Nephron progenitor cell (in vitro differentiated cells): Measurements from ENCODE around the gene SLC35G2.

Experiments used
- DNase-seq: peaks from one replicate; pipeline ENCODE4 v3.0.0; 2021
- H3K27ac Mint-ChIP-seq: 2 replicates; pipeline ENCODE4 v1.8.0; 2021; ENCODE audit warnings: mild to moderate bottlenecking, moderate library complexity, mixed read lengths
- H3K27me3 Mint-ChIP-seq: 2 replicates; pipeline ENCODE4 v1.8.0; 2021; ENCODE audit warnings: mild to moderate bottlenecking, low read depth, mixed read lengths; ENCODE audit not compliant: poor library complexity
- H3K36me3 Mint-ChIP-seq: 2 replicates; pipeline ENCODE4 v1.8.0; 2021; ENCODE audit warnings: low read depth, mixed read lengths
- H3K4me1 Mint-ChIP-seq: 2 replicates; pipeline ENCODE4 v1.8.0; 2021; ENCODE audit warnings: mixed read lengths
- H3K4me3 Mint-ChIP-seq: 2 replicates; pipeline ENCODE4 v1.8.0; 2021; ENCODE audit warnings: mild to moderate bottlenecking, moderate library complexity, mixed read lengths
- H3K9me3 Mint-ChIP-seq: 2 replicates; pipeline ENCODE4 v1.8.0; 2021; ENCODE audit warnings: mild to moderate bottlenecking, moderate library complexity, mixed read lengths
- TF ChIP-seq, protein P1 (sequence below): fragments of 200-600 bp; sonication (generic); IDR thresholded peaks from 2 replicates; pipeline ENCODE4 v1.5.0; 2021; ENCODE audit warnings: antibody characterized with exemption

Gene SLC35G2

DNA sequence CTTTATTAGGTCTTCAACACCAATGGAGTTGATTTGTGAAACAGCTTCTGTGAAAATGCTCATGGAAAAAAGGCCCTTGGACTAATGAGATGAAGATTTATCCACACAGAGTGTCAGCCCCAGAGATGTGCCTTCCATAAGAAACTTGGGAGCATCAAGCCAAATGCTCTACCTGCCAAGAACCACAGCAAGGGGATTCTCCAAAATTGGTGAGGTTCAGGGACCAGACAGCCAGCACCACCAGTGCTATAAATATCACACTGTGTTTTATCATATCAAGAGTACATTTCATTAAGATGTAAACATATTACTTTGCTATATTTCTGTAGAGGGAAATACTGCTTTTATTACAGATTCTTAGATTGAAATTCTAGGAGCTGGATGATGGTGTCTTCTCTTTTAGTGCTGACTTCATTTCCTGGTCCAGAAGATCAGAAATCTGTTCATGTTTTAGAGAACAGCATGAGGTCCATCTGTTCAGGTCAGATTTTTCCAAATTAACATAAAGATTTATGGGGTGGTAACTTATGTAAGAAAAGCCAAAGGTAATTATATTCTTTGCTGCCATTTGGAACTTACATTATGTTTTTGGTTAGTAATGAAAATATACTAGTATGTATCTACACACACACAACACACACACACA is 17.7 kb downstream of the SLC35G2 start:
- Mint-ChIP-seq H3K36me3 (peaks cover 9% of the 10 kb centered on the region), H3K4me1 (peaks cover 7% of the 10 kb centered on the region), H3K27ac (no peak overlapping the region), H3K9me3 (no peaks in the 10 kb centered on the region), H3K4me3 (no peak overlapping the region), H3K27me3 (no peaks in the 10 kb centered on the region)
- DNase-seq, result no peak
- TF ChIP-seq, protein P1, sequence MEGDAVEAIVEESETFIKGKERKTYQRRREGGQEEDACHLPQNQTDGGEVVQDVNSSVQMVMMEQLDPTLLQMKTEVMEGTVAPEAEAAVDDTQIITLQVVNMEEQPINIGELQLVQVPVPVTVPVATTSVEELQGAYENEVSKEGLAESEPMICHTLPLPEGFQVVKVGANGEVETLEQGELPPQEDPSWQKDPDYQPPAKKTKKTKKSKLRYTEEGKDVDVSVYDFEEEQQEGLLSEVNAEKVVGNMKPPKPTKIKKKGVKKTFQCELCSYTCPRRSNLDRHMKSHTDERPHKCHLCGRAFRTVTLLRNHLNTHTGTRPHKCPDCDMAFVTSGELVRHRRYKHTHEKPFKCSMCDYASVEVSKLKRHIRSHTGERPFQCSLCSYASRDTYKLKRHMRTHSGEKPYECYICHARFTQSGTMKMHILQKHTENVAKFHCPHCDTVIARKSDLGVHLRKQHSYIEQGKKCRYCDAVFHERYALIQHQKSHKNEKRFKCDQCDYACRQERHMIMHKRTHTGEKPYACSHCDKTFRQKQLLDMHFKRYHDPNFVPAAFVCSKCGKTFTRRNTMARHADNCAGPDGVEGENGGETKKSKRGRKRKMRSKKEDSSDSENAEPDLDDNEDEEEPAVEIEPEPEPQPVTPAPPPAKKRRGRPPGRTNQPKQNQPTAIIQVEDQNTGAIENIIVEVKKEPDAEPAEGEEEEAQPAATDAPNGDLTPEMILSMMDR, result no peak

DNA sequence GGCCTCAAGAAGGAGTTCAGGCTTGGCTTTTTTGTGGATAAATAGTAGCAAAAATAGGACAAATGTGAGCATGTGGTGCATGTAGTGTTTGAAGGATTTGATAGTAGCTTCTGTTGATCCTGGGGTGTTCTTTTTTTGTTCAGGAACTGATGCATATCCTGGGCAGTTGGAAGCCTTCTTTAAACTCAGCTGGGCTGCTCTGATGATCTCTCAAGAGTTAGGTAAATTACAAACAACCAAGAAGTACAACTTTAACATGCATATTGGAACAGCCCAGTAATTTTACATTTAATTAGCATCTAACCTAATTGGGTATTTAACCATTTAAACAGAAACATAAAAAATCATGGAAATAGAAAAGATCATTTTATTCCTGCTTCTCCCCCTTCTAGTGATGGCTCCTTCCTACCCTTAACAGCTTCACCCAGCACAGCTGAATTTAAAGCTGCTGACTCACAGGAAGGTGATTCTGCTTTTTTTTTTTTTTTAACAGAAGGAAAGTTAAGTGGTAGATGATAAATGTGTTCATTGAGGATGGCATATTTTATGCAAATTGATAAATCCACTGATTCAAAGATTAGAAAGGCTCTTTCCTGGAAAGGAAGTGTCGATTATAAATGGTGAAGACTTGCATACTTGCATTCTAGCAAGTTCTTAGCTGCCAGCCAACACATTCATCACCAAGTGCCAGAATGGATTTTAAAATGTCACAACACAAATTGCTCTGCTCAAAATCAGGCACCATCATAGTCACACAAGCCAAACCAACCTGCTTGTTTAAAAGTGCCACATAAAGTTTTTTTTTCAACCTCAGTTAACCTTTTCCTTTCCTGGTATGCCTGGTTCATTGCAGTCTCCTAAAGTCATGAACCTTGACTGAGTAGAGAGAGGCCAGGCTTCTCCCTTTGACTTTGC is 20.0 kb downstream of the SLC35G2 start:
- no peaks in the 10 kb centered on the region for H3K9me3 Mint-ChIP-seq
- H3K4me1 Mint-ChIP-seq, result peaks cover 7% of the 10 kb centered on the region
- no peak for DNase-seq
- H3K27ac Mint-ChIP-seq, result peak overlapping the region; percentile 20
- no peaks in the 10 kb centered on the region for H3K27me3 Mint-ChIP-seq
- H3K36me3 Mint-ChIP-seq, result peaks cover 23% of the 10 kb centered on the region
- TF ChIP-seq, protein P1, result no peak
- H3K4me3 Mint-ChIP-seq, result no peak overlapping the region

DNA sequence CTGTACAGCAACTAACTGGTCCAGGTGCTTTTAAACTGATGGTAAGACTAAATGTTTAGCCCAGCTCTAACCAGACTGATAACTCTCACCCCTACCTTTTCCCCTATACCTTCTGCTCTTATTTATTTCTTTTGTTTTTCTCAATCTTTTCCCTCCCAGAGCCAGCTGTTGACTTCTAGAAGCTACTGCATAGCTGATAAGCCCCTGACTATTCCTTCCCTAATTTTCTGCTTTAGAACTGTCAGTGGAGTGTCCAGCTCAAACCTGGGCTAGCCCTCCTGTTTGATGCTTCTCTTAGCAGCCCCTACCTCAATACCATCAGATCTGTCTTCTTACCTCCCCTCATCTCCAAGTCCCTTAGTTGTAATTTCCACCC is 20.6 kb downstream of the SLC35G2 start:
- no peaks in the 10 kb centered on the region for H3K27me3 Mint-ChIP-seq
- peak overlapping the region; percentile 56 for H3K27ac Mint-ChIP-seq
- H3K36me3 Mint-ChIP-seq, result peaks cover 25% of the 10 kb centered on the region
- peaks cover 7% of the 10 kb centered on the region for H3K4me1 Mint-ChIP-seq
- TF ChIP-seq, protein P1, result no peak
- no peak for DNase-seq
- H3K4me3 Mint-ChIP-seq, result no peak overlapping the region
- no peaks in the 10 kb centered on the region for H3K9me3 Mint-ChIP-seq

DNA sequence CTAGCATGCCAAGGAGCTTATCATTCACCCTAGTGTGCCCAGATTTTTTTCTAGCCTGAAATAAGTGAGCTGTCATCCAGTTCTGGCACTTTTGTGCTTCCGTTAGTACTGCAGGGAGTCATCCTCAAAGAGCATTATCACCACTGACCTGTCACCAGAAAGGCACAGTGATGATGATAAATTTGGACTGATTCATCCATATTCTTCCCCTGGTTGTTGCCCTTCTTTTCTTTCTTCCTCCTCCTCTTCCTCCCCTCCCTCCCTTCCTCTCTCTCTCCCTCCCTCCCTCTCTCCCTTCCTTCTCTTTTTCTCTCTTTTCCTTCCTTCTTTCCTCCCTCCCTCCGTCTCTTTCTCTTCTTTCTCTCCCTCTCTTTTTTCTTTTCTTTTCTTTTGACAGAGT is 21.3 kb downstream of the SLC35G2 start:
- Mint-ChIP-seq H3K27ac (peak overlapping the region; percentile 92), H3K4me3 (no peak overlapping the region), H3K27me3 (no peaks in the 10 kb centered on the region), H3K4me1 (peaks cover 7% of the 10 kb centered on the region), H3K9me3 (no peaks in the 10 kb centered on the region), H3K36me3 (peaks cover 32% of the 10 kb centered on the region)
- TF ChIP-seq, protein P1, result no peak
- no peak for DNase-seq

DNA sequence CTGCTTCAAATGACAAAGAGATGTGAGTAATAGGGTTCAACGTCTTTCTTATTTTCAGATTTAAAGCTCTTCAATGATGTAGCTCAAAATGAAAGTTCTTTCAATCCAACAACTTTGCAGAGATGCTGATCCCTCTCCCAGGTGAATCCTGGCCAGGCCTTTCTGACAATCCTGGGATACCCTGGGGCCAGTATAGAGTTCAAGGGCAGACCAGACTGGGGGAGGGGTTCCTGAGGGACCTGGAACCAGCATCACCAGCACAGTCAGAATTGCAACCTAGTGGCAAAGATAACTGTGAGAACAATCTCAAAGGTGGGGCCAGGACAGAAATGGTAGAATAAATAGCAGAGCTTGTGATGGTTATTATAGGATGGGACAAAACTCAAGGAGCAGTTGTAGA is 23.4 kb downstream of the SLC35G2 start:
- Mint-ChIP-seq H3K27ac (no peak overlapping the region), H3K4me1 (peaks cover 7% of the 10 kb centered on the region), H3K4me3 (no peak overlapping the region), H3K9me3 (no peaks in the 10 kb centered on the region), H3K36me3 (peaks cover 50% of the 10 kb centered on the region), H3K27me3 (no peaks in the 10 kb centered on the region)
- DNase-seq, result no peak
- TF ChIP-seq, protein P1, result no peak
